BLaER1 treated with 17β-estradiol and CSF1 and Interleukin-3, amounts not matched to agents 10 nM and 100 nM (cell line): ENCODE results near the gene FTL.

Experiments used
- H3K27ac ChIP-seq, 11 experiments: shearing (Covaris generic); formaldehyde crosslinking; 2 replicates each; pipeline ENCODE4 v1.8.1; 2022
- H3K27me3 ChIP-seq, 11 experiments: shearing (Covaris generic); formaldehyde crosslinking; 2 replicates each; pipeline ENCODE4 v1.8.1; 2022
- H3K36me3 ChIP-seq, 11 experiments: shearing (Covaris generic); formaldehyde crosslinking; 2 replicates each; pipeline ENCODE4 v1.8.1; 2022
- H3K4me1 ChIP-seq, 10 experiments: shearing (Covaris generic); formaldehyde crosslinking; 2 replicates each; pipeline ENCODE4 v1.8.1; 2022
- H3K4me2 ChIP-seq, 11 experiments: shearing (Covaris generic); formaldehyde crosslinking; 2 replicates each; pipeline ENCODE4 v1.8.1; 2022
- H3K4me3 ChIP-seq, 10 experiments: shearing (Covaris generic); formaldehyde crosslinking; 2 replicates each; pipeline ENCODE4 v1.8.1; 2022
- H3K9ac ChIP-seq, 11 experiments: shearing (Covaris generic); formaldehyde crosslinking; 2 replicates each; pipeline ENCODE4 v1.8.1; 2022
- H3K9me3 ChIP-seq, 11 experiments: shearing (Covaris generic); formaldehyde crosslinking; replicated peaks in 1 of 11; 2 replicates each; pipeline ENCODE4 v1.8.1; 2022
- H4K20me1 ChIP-seq, 11 experiments: shearing (Covaris generic); formaldehyde crosslinking; 2 replicates each; pipeline ENCODE4 v1.8.1; 2022
- Cebpa-rat ChIP-seq, 11 experiments: shearing (Covaris generic); IDR thresholded peaks; 2 replicates each; pipeline ENCODE4 v1.8.1; 2022

Gene FTL

GRCh38 chr19:48935864-48936263, 29.2 kb upstream of the FTL start:
- no peak overlapping the region for H3K4me3 ChIP-seq
- no peaks in the 10 kb centered on the region for H4K20me1 ChIP-seq
- H3K4me2 ChIP-seq, result no peak overlapping the region
- peaks cover 12 to 27% (median 22%) of the 10 kb centered on the region in 11 experiments for H3K27me3 ChIP-seq
- H3K27ac ChIP-seq, result no peak overlapping the region
- H3K36me3 ChIP-seq, result peaks cover 0 to 6% (median 0%) of the 10 kb centered on the region in 11 experiments; a peak in 2 of 22 replicates
- TF ChIP-seq Cebpa-rat (IDR thresholded peaks at IDR 0.05), result no peak
- no peak overlapping the region for H3K9ac ChIP-seq
- H3K4me1 ChIP-seq, result peaks cover 6 to 28% (median 16%) of the 10 kb centered on the region in 10 experiments; a peak in 18 of 20 replicates
- peaks cover 6 to 21% (median 10%) of the 10 kb centered on the region in 11 experiments for H3K9me3 ChIP-seq

DNA sequence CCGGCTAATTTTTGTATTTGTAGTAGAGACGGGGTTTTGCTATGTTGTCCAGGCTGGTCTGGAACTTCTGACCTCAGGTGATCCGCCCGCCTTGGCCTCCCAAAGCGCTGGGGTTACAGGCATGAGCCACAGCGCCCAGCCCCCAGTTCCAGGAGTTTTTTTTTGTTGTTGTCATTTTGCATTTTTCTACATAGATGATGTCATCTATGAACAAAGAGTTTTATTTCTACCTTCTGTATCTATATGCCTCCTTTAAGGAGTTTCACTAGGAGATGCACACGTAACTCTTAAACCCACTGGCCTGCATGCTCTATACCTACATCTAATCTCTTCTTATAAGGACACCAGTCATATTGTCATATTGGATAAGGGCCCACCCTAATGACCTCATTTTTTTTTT, 26.9 kb upstream of the FTL start:
- TF ChIP-seq Cebpa-rat (IDR thresholded peaks at IDR 0.05), result no peak
- Histone ChIP-seq H3K27me3 (peaks cover 4 to 15% (median 10%) of the 10 kb centered on the region in 11 experiments; a peak in 18 of 22 replicates), H3K36me3 (peaks cover 0 to 8% (median 0%) of the 10 kb centered on the region in 11 experiments; a peak in 2 of 22 replicates), H3K9ac (no peak overlapping the region), H3K27ac (no peak overlapping the region), H3K4me3 (no peak overlapping the region), H4K20me1 (no peaks in the 10 kb centered on the region), H3K4me1 (peaks cover under 1 to 26% (median 12%) of the 10 kb centered on the region in 10 experiments; a peak in 18 of 20 replicates), H3K9me3 (peaks cover 12 to 27% (median 18%) of the 10 kb centered on the region in 11 experiments), H3K4me2 (peak overlapping the region in 4 of 11 experiments; percentile 10 to 38 (median 16); a peak in 4 of 22 replicates)

DNA sequence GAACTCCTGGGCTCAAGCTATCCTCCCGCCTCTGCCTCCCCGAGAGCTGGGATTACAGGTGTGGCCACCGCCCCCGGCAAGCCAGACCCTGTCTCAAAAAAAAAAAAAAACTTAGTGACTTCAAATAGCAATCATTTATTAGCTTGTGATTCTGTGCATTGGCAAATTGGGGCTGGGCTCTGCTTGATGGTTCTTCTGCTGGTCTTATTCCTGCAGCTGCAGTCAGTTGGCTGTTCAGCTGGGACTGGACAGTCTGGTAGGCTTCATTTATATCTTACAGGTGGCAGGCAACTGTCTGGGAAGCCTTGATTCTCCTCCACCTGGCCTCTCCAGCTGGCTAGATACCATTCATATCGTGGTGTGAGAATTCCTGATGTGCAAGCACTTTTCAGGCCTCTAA, 24.2 kb upstream of the FTL start:
- no peaks in the 10 kb centered on the region for H4K20me1 ChIP-seq
- H3K9me3 ChIP-seq, result peaks cover 13 to 28% (median 18%) of the 10 kb centered on the region in 11 experiments
- H3K27me3 ChIP-seq, result no peaks in the 10 kb centered on the region
- 0 out of 20 replicates have a peak overlapping the region, but pooled peaks of 1 of the 10 experiments have one; percentile 14 for H3K4me3 ChIP-seq
- peaks cover 0 to 35% (median 19%) of the 10 kb centered on the region in 10 experiments; a peak in 16 of 20 replicates for H3K4me1 ChIP-seq
- H3K36me3 ChIP-seq, result peaks cover 0 to 8% (median 0%) of the 10 kb centered on the region in 11 experiments; a peak in 2 of 22 replicates
- no peak overlapping the region for H3K9ac ChIP-seq
- no peak overlapping the region for H3K4me2 ChIP-seq
- TF ChIP-seq Cebpa-rat (IDR thresholded peaks at IDR 0.05), result no peak
- no peak overlapping the region for H3K27ac ChIP-seq

DNA sequence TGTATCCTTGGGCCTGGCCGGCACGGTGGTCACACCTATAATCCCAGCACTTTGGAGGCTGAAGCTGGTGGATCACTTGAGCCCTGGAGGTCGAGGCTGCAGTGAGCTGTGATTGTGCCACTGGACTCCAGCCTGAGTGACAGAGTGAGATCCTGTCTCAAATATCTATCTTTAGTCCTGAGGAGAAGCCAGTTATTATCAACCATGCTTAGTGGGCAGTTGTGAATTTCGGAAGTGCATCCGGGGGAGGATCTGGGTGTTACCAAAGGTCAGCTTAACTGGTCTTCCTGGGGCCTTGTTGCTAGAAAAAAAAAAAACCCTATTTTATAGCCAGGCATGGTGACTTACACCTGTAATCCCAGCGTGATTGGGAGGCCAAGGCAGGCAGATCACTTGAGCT, 22.0 kb upstream of the FTL start:
- Histone ChIP-seq H3K27ac (no peak overlapping the region), H3K4me2 (peak overlapping the region in 4 of 11 experiments; percentile 60 to 82 (median 69); a peak in 6 of 22 replicates), H3K36me3 (peaks cover 0 to 19% (median 8%) of the 10 kb centered on the region in 11 experiments; a peak in 6 of 22 replicates), H3K9ac (no peak overlapping the region), H3K4me3 (no peak overlapping the region), H3K9me3 (peaks cover 34 to 46% (median 39%) of the 10 kb centered on the region in 11 experiments), H3K27me3 (no peaks in the 10 kb centered on the region), H3K4me1 (peaks cover 0 to 34% (median 19%) of the 10 kb centered on the region in 10 experiments; a peak in 16 of 20 replicates), H4K20me1 (no peaks in the 10 kb centered on the region)
- no peak for TF ChIP-seq Cebpa-rat (IDR thresholded peaks at IDR 0.05)

- H3K27ac ChIP-seq, result no peak overlapping the region
- H3K9ac ChIP-seq, result no peak overlapping the region
- H3K9me3 ChIP-seq, result peaks cover 48 to 54% (median 51%) of the 10 kb centered on the region in 11 experiments
- peaks cover 0 to 17% (median 11%) of the 10 kb centered on the region in 11 experiments; a peak in 8 of 22 replicates for H3K36me3 ChIP-seq
- no peaks in the 10 kb centered on the region for H3K27me3 ChIP-seq
- TF ChIP-seq Cebpa-rat (IDR thresholded peaks at IDR 0.05), result no peak
- H3K4me2 ChIP-seq, result peak overlapping the region in 1 of 11 experiments; percentile 63; a peak in 1 of 22 replicates
- peaks cover 11 to 41% (median 30%) of the 10 kb centered on the region in 10 experiments for H3K4me1 ChIP-seq
- no peaks in the 10 kb centered on the region for H4K20me1 ChIP-seq
- no peak overlapping the region for H3K4me3 ChIP-seq
Observed at GRCh38 chr19:48945415-48945814, 19.7 kb upstream of the FTL start.

- H3K4me3 ChIP-seq, result no peak overlapping the region
- no peak overlapping the region for H3K4me2 ChIP-seq
- peaks cover 0 to 15% (median 9%) of the 10 kb centered on the region in 11 experiments; a peak in 8 of 22 replicates for H3K36me3 ChIP-seq
- no peaks in the 10 kb centered on the region for H3K27me3 ChIP-seq
- no peaks in the 10 kb centered on the region for H4K20me1 ChIP-seq
- no peak for TF ChIP-seq Cebpa-rat (IDR thresholded peaks at IDR 0.05)
- H3K9ac ChIP-seq, result no peak overlapping the region
- peaks cover 15 to 45% (median 34%) of the 10 kb centered on the region in 10 experiments for H3K4me1 ChIP-seq
- H3K27ac ChIP-seq, result no peak overlapping the region
- H3K9me3 ChIP-seq, result peaks cover 44 to 50% (median 47%) of the 10 kb centered on the region in 11 experiments
Observed at GRCh38 chr19:48945817-48946216, 19.3 kb upstream of the FTL start.

DNA sequence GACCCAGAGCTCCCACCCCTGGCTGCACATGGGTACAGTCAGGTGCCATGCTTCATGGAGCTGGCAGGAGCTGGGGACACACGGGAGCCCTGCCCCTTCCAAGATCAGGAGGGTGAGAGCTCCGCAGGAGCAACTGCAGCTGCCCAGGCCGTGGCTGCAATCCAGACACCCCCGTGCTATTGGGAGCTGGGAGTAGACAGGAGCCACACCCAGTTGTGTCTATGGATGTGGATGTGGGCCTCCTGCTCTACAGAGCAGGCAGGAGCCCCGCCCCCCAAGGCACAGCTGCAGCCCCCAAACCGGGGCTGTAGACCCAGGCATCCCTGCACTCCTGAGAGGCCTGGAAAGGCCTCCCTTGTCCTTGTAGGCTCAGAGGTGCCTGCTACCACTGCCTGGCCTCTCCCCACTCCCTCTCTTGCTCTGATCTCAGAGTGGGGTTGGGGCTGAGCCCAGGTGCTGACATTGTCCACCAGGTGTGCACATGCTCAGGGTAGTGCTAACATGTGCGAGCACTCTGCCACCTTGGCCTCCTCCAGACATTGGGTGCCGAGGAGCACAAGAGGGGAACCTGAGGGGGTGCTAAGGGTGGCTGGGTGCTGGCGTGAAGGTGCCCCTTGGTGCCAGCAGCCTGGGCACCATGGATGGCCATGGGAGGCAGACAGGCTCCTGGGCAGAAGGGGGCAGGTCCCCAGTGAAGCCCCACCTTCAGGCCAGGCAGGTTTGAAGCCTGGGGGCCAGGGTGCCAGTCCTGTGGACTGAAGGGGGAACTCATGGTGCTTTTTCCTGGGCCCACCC, 18.4 kb upstream of the FTL start:
- no peak overlapping the region; a peak in 1 of 22 replicates for H3K27ac ChIP-seq
- H3K4me3 ChIP-seq, result peak overlapping the region in 3 of 10 experiments; percentile 1 to 33 (median 32); a peak in 7 of 20 replicates
- H3K36me3 ChIP-seq, result peaks cover 0 to 15% (median 8%) of the 10 kb centered on the region in 11 experiments; a peak in 8 of 22 replicates
- no peak overlapping the region for H3K4me2 ChIP-seq
- no peak overlapping the region for H3K9ac ChIP-seq
- peaks cover 35 to 42% (median 39%) of the 10 kb centered on the region in 11 experiments for H3K9me3 ChIP-seq
- H3K4me1 ChIP-seq, result peaks cover 23 to 54% (median 43%) of the 10 kb centered on the region in 10 experiments
- H4K20me1 ChIP-seq, result no peaks in the 10 kb centered on the region
- TF ChIP-seq Cebpa-rat (IDR thresholded peaks at IDR 0.05), result no peak
- no peaks in the 10 kb centered on the region for H3K27me3 ChIP-seq

GRCh38 chr19:48947258-48947542, 17.9 kb upstream of the FTL start:
- peaks cover 0 to 15% (median 8%) of the 10 kb centered on the region in 11 experiments; a peak in 8 of 22 replicates for H3K36me3 ChIP-seq
- H3K4me2 ChIP-seq, result no peak overlapping the region
- peaks cover 35 to 41% (median 39%) of the 10 kb centered on the region in 11 experiments for H3K9me3 ChIP-seq
- peak overlapping the region in 3 of 10 experiments; percentile 1 to 33 (median 25); a peak in 7 of 20 replicates for H3K4me3 ChIP-seq
- no peaks in the 10 kb centered on the region for H3K27me3 ChIP-seq
- H3K9ac ChIP-seq, result no peak overlapping the region
- H4K20me1 ChIP-seq, result no peaks in the 10 kb centered on the region
- H3K4me1 ChIP-seq, result peaks cover 25 to 59% (median 47%) of the 10 kb centered on the region in 10 experiments
- H3K27ac ChIP-seq, result no peak overlapping the region; a peak in 1 of 22 replicates
- TF ChIP-seq Cebpa-rat (IDR thresholded peaks at IDR 0.05), result no peak

- Histone ChIP-seq H3K36me3 (peaks cover 0 to 15% (median 8%) of the 10 kb centered on the region in 11 experiments; a peak in 8 of 22 replicates), H3K4me1 (peaks cover 41 to 59% (median 50%) of the 10 kb centered on the region in 10 experiments), H3K9me3 (peaks cover 35 to 41% (median 39%) of the 10 kb centered on the region in 11 experiments), H4K20me1 (no peaks in the 10 kb centered on the region), H3K27me3 (no peaks in the 10 kb centered on the region), H3K4me3 (no peak overlapping the region), H3K4me2 (peak overlapping the region; percentile 54 to 77 (median 68)), H3K9ac (peak overlapping the region; percentile 20 to 64 (median 38); a peak in 14 of 22 replicates), H3K27ac (peak overlapping the region; percentile 68 to 83 (median 77); a peak in 21 of 22 replicates)
- TF ChIP-seq Cebpa-rat (IDR thresholded peaks at IDR 0.05), result no peak
Observed at GRCh38 chr19:48950159-48950558, 14.9 kb upstream of the FTL start.
